ENCODE measurements around the gene C12orf43.

The C12orf43 gene

DNA sequence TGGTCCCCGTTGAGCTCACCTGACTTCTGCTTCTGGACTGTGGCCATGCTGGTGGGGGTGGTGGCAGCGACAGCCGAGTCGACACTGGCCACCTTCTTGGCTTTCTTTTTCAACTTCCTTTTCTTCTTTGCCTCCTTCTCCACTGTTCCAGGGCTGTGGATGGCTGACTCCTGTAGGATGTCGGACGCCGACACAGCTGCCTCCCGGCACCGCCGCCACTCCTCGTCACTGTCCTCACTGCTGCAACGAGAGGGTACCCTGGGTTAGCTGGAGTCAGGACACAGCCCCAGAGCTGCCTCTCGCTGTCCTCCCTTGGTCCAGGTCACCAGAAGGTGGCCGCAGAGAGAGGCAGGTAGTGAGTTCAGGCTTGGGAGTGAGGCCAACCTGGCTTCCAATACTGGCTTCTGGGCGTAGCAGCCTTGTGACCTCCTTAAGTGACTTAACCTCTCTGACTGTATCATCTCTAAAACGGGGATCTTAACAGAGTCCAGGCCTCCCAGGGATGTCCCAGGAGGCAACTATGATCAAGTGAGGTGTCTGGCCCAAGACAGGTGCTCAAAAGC, 12.0 kb downstream of the C12orf43 start:
- no peak for ATAC-seq

GRCh38 chr12:121003650-121004049, 12.6 kb downstream of the C12orf43 start:
- TF ChIP-seq CSRNP3 (CRISPR knock-in tag; IDR thresholded peaks at IDR 0.05), result no peak
- no peak for TF ChIP-seq PPARA (CRISPR knock-in tag; IDR thresholded peaks at IDR 0.05; ENCODE audit: borderline replicate concordance)
- TF ChIP-seq ZFP30 (CRISPR knock-in tag; IDR thresholded peaks at IDR 0.05), result no peak
- no peak for TF ChIP-seq CSDC2 (CRISPR knock-in tag; IDR thresholded peaks at IDR 0.05)
- no peak for TF ChIP-seq BACH2 (CRISPR knock-in tag; IDR thresholded peaks at IDR 0.05; ENCODE audit: borderline replicate concordance)
- TF ChIP-seq ZNF565 (CRISPR knock-in tag; conservative IDR thresholded peaks at IDR 0.05; ENCODE audit: low read depth), result no peak
- no peak for TF ChIP-seq TCF4 (CRISPR knock-in tag; IDR thresholded peaks at IDR 0.05; ENCODE audit: borderline replicate concordance)
- TF ChIP-seq, protein P1, sequence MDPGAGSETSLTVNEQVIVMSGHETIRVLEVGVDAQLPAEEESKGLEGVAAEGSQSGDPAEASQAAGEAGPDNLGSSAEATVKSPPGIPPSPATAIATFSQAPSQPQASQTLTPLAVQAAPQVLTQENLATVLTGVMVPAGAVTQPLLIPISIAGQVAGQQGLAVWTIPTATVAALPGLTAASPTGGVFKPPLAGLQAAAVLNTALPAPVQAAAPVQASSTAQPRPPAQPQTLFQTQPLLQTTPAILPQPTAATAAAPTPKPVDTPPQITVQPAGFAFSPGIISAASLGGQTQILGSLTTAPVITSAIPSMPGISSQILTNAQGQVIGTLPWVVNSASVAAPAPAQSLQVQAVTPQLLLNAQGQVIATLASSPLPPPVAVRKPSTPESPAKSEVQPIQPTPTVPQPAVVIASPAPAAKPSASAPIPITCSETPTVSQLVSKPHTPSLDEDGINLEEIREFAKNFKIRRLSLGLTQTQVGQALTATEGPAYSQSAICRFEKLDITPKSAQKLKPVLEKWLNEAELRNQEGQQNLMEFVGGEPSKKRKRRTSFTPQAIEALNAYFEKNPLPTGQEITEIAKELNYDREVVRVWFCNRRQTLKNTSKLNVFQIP (CRISPR knock-in tag; IDR thresholded peaks at IDR 0.05; ENCODE audit: borderline replicate concordance, low read depth), result no peak
- TF ChIP-seq ZC3H10 (CRISPR knock-in tag; IDR thresholded peaks at IDR 0.05), result no peak
- no peak for TF ChIP-seq TSHZ2 (CRISPR knock-in tag; IDR thresholded peaks at IDR 0.05)
- TF ChIP-seq ZFP3 (CRISPR knock-in tag; IDR thresholded peaks at IDR 0.05), result no peak
- TF ChIP-seq RARB (CRISPR knock-in tag; IDR thresholded peaks at IDR 0.05), result no peak
- TF ChIP-seq GLIS3 (CRISPR knock-in tag; IDR thresholded peaks at IDR 0.05), result no peak
- no peak for TF ChIP-seq TOX (CRISPR knock-in tag; IDR thresholded peaks at IDR 0.05; ENCODE audit: borderline replicate concordance)
- no peak for TF ChIP-seq ARNTL (CRISPR knock-in tag; IDR thresholded peaks at IDR 0.05; ENCODE audit: borderline replicate concordance, low read depth)
- TF ChIP-seq ZNF70 (CRISPR knock-in tag; IDR thresholded peaks at IDR 0.05), result no peak
- no peak for ATAC-seq

More for the DNA sequence above, 12.0 kb downstream of the C12orf43 start:
- TF ChIP-seq TSHZ2 (CRISPR knock-in tag; IDR thresholded peaks at IDR 0.05) (no peak), ZNF565 (CRISPR knock-in tag; conservative IDR thresholded peaks at IDR 0.05; ENCODE audit: low read depth) (no peak), TOX (CRISPR knock-in tag; IDR thresholded peaks at IDR 0.05; ENCODE audit: borderline replicate concordance) (no peak), ESRRG (CRISPR knock-in tag; IDR thresholded peaks at IDR 0.05) (no peak), CSDC2 (CRISPR knock-in tag; IDR thresholded peaks at IDR 0.05) (no peak), ZNF8 (CRISPR knock-in tag; IDR thresholded peaks at IDR 0.05) (no peak), PPARA (CRISPR knock-in tag; IDR thresholded peaks at IDR 0.05; ENCODE audit: borderline replicate concordance) (no peak)

- no peak for ATAC-seq
- no peak for TF ChIP-seq RARB (CRISPR knock-in tag; IDR thresholded peaks at IDR 0.05)
- TF ChIP-seq BACH2 (CRISPR knock-in tag; IDR thresholded peaks at IDR 0.05; ENCODE audit: borderline replicate concordance), result no peak
- TF ChIP-seq ZNF565 (CRISPR knock-in tag; conservative IDR thresholded peaks at IDR 0.05; ENCODE audit: low read depth), result no peak
- TF ChIP-seq GLIS3 (CRISPR knock-in tag; IDR thresholded peaks at IDR 0.05), result no peak
- no peak for TF ChIP-seq SNAI2 (CRISPR knock-in tag; IDR thresholded peaks at IDR 0.05)
- TF ChIP-seq PPARA (CRISPR knock-in tag; IDR thresholded peaks at IDR 0.05; ENCODE audit: borderline replicate concordance), result no peak
- TF ChIP-seq TSHZ2 (CRISPR knock-in tag; IDR thresholded peaks at IDR 0.05), result no peak
- TF ChIP-seq, protein P1 (CRISPR knock-in tag; IDR thresholded peaks at IDR 0.05; ENCODE audit: borderline replicate concordance, low read depth), result no peak
- TF ChIP-seq PATZ1 (CRISPR knock-in tag; IDR thresholded peaks at IDR 0.05; ENCODE audit: borderline replicate concordance), result no peak
These were observed 14.3 kb downstream of the C12orf43 start for GRCh38 chr12:121001841-121002483.

Data from SK-N-SH treated with all-trans-retinoic acid at 6 μM for 48 hours (cell line).